NB4 (cell line): ENCODE results near the gene IL31.

Source experiments
- DNase-seq: peaks from one replicate; pipeline ENCODE4 v3.0.0; 2010; ENCODE audit warnings: low read depth
- H3K4me3 ChIP-seq: one replicate; pipeline ENCODE4 v1.5.1; 2011; ENCODE audit warnings: mild to moderate bottlenecking, low read depth, low read length, moderate library complexity
- MYC ChIP-seq: IDR thresholded peaks from 2 replicates; pipeline ENCODE4 v1.6.1; 2011; ENCODE audit warnings: low read depth, low read length
- POLR2A ChIP-seq: IDR thresholded peaks from 2 replicates; pipeline ENCODE4 v1.6.1; 2011; ENCODE audit warnings: mild to moderate bottlenecking; ENCODE audit not compliant: insufficient read length; ENCODE audit errors: extremely low read depth
- TF ChIP-seq, protein P1 (sequence below): IDR thresholded peaks from one replicate; pipeline ENCODE4 v1.5.1; 2012; ENCODE audit warnings: low read depth, low read length
- TF ChIP-seq, protein P2 (sequence below): IDR thresholded peaks from 2 replicates; pipeline ENCODE4 v1.6.1; 2011; ENCODE audit warnings: low read depth, low read length

Gene IL31

GRCh38 chr12:122152754-122153153 lies 21.3 kb downstream of the IL31 start:
- H3K4me3 ChIP-seq: no peak overlapping the region
- TF ChIP-seq MYC: no peak
- no peak for TF ChIP-seq POLR2A
- TF ChIP-seq, protein P1, sequence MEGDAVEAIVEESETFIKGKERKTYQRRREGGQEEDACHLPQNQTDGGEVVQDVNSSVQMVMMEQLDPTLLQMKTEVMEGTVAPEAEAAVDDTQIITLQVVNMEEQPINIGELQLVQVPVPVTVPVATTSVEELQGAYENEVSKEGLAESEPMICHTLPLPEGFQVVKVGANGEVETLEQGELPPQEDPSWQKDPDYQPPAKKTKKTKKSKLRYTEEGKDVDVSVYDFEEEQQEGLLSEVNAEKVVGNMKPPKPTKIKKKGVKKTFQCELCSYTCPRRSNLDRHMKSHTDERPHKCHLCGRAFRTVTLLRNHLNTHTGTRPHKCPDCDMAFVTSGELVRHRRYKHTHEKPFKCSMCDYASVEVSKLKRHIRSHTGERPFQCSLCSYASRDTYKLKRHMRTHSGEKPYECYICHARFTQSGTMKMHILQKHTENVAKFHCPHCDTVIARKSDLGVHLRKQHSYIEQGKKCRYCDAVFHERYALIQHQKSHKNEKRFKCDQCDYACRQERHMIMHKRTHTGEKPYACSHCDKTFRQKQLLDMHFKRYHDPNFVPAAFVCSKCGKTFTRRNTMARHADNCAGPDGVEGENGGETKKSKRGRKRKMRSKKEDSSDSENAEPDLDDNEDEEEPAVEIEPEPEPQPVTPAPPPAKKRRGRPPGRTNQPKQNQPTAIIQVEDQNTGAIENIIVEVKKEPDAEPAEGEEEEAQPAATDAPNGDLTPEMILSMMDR: no peak
- TF ChIP-seq, protein P2, sequence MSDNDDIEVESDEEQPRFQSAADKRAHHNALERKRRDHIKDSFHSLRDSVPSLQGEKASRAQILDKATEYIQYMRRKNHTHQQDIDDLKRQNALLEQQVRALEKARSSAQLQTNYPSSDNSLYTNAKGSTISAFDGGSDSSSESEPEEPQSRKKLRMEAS: no peak
- no peak for DNase-seq

DNA sequence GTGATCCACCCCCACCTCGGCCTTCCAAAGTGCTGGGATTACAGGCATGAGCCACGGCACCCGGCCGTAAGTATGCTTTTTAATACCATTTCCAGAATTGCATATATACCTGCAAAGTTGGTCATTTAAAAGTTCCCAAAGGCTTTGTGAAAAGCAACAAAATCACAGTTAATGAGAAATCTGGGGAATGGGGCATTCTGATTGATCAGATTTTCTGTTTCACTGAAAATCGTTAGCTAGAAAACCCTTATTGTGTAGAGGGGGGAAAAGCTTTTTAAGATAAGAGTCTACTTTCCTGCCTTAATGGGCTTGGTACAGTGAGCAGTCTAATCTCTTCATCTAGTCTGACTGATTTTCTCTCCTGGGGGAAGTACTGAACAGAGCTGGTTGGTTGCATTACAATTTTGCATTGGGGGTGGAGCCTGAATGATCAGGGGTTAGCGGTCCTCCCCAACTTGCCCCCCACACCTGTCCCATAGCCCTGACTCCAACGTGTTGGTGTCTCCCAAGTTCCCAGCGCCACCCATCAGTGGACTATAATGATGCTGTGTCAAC lies 23.8 kb downstream of the IL31 start:
- TF ChIP-seq MYC: no peak
- no peak for DNase-seq

GRCh38 chr12:122148657-122149056 lies 25.4 kb downstream of the IL31 start:
- no peak for DNase-seq
- TF ChIP-seq POLR2A: no peak
- H3K4me3 ChIP-seq: no peak overlapping the region

More for the DNA sequence above, 23.8 kb downstream of the IL31 start:
- no peak overlapping the region for H3K4me3 ChIP-seq

DNA sequence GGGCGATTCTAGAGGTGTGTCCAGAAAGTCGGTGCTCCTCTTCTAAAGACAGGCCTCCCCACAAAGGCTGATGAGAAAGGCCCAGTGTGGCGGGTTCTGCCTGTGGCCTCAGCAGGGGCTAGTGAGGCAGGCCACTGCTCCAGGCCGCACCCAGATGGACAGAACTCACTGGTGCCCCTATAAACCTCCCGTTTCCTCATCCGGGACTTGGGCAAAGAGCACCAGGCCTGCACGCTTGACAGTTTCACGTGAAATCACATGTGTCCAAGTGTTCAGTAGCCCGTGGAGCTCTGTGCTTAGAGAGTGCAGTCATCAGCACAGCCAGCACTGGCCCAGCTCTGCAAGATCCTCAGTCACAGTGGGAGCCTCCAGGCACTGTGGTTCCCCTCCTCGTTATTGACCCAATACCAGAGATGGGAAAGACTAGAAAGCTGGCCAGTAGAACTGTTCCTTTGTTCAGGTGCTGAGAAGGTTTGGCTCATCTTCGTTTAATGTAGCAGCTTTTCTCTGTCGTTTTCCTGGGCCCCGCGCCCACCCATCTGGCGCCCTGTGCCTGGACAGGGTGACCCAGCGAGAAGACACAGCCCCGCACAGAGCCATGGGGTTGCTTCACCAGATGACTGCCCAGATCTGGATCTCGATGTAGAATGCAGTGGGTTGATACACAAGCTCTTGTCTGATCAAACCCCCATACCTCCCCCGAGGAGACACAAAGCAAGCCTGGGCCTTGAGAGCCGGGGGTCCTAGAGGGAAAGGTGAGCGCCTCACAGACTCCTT lies 26.3 kb downstream of the IL31 start:
- DNase-seq: no peak
- TF ChIP-seq, protein P2: no peak
- TF ChIP-seq, protein P1: no peak
- no peak for TF ChIP-seq POLR2A
- TF ChIP-seq MYC: no peak
- no peak overlapping the region for H3K4me3 ChIP-seq

- TF ChIP-seq, protein P2: no peak
- no peak for TF ChIP-seq POLR2A
- TF ChIP-seq, protein P1: no peak
- TF ChIP-seq MYC: no peak
- H3K4me3 ChIP-seq: no peak overlapping the region
- DNase-seq: no peak
Observed at GRCh38 chr12:122145505-122146330, 28.3 kb downstream of the IL31 start.

DNA sequence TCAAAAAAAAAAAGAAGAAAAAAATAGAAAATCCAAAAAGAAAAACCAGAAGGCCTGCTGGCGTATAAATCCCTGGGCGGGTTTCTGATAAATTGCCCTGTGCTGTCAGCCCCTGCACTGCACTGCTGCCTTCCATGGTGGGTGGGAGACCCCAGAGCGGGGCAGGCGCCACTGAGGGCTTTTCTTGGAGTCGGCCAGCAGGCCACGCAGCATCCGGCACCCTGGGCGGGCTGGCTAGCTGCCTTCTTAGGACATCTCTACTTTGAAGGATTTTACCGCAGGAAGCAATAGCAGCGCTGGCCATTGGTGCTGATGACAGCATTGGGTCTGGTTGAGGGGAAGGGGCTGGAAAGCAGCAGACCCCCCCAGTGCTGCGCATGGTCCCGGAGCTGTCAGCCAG lies 29.1 kb downstream of the IL31 start:
- no peak overlapping the region for H3K4me3 ChIP-seq
- no peak for TF ChIP-seq POLR2A
- no peak for TF ChIP-seq MYC
- TF ChIP-seq, protein P1: no peak
- TF ChIP-seq, protein P2: no peak
- no peak for DNase-seq
